Colon (tissue), 2 donors: Measurements from ENCODE around the gene MOV10L1.

Experiments used
- FAIRE-seq: peaks from 2 replicates; lab custom pipeline; 2012; peaks lifted over from hg19 to GRCh38; lab: Jason Lieb, UNC
- donor health status: control.
- donor health status: control.

The MOV10L1 gene

GRCh38 chr22:50176850-50177536 lies 87.2 kb downstream of the MOV10L1 start:
- no peak for FAIRE-seq

- FAIRE-seq, result no peak
These were observed 88.0 kb downstream of the MOV10L1 start for GRCh38 chr22:50177537-50178470.

- no peak for FAIRE-seq
These were observed 88.7 kb downstream of the MOV10L1 start for GRCh38 chr22:50178471-50178864.

GRCh38 chr22:50178871-50179869 lies 89.4 kb downstream of the MOV10L1 start:
- no peak for FAIRE-seq

GRCh38 chr22:50179937-50180726 lies 90.3 kb downstream of the MOV10L1 start:
- FAIRE-seq, result no peak

GRCh38 chr22:50180727-50181521 lies 91.1 kb downstream of the MOV10L1 start:
- no peak for FAIRE-seq

GRCh38 chr22:50182176-50183081 lies 92.6 kb downstream of the MOV10L1 start:
- FAIRE-seq, result no peak

- FAIRE-seq, result no peak
These were observed 93.5 kb downstream of the MOV10L1 start for GRCh38 chr22:50183141-50183971.

GRCh38 chr22:50184004-50184901 lies 94.4 kb downstream of the MOV10L1 start:
- no peak for FAIRE-seq

GRCh38 chr22:50184902-50185374 lies 95.1 kb downstream of the MOV10L1 start:
- FAIRE-seq, result no peak

GRCh38 chr22:50185375-50186087 lies 95.7 kb downstream of the MOV10L1 start, which contains the start of gene TRABD:
Gene TRABD (plus strand): TSS chr22:50185913. CDS start chr22:50193061, 7,148 bp downstream.
- FAIRE-seq, result no peak

- FAIRE-seq, result no peak
These were observed 96.4 kb downstream of the MOV10L1 start for GRCh38 chr22:50186181-50186714.

GRCh38 chr22:50186761-50187523 lies 97.1 kb downstream of the MOV10L1 start:
- no peak for FAIRE-seq

GRCh38 chr22:50188356-50188755 lies 98.5 kb downstream of the MOV10L1 start:
- no peak for FAIRE-seq

- FAIRE-seq, result no peak
These were observed 99.5 kb downstream of the MOV10L1 start for GRCh38 chr22:50189184-50189848.
